Lung (tissue), 12 donors: Measurements from ENCODE around the gene CACNA1G. TPM values are rescaled to one million over a fixed set of nuclear protein-coding genes. Genes with fewer than 3 reads are reported as not detected.
A peak's percentile ranks its signal among the peaks of the same experiment; 100 is the strongest.

Experiments
- ATAC-seq: fragments of 200-7000 bp; cut with Tn5 transposase; one replicate; pipeline ENCODE4 v1.9.1; 2020; ENCODE audit warnings: moderate number of reproducible peaks; ENCODE audit not compliant: insufficient read depth, low FRiP score
- DNase-seq, 3 donors: peaks; one replicate each; pipeline ENCODE4 v3.0.0-alpha.2; 2013 to 2017
- H3K27ac ChIP-seq, 2 donors: one replicate each; pipeline ENCODE4 v1.5.1; 2013; ENCODE audit warnings: mild to moderate bottlenecking in 2 of 2, moderate library complexity in 2 of 2, control low read depth in 1 of 2, inconsistent platforms in 1 of 2, low read depth in 1 of 2, low read length in 1 of 2
- H3K27me3 ChIP-seq, 3 donors: one replicate each; pipeline ENCODE4 v1.5.1; 2013; ENCODE audit warnings: low read length in 2 of 3; ENCODE audit not compliant: control insufficient read depth in 3 of 3, insufficient read depth in 3 of 3
- H3K36me3 ChIP-seq, 4 donors: one replicate each; pipeline ENCODE4 v1.5.1; 2013; ENCODE audit warnings: low read length in 4 of 4, mild to moderate bottlenecking in 1 of 4, moderate library complexity in 1 of 4; ENCODE audit not compliant: control insufficient read depth in 4 of 4, insufficient read depth in 4 of 4
- H3K4me1 ChIP-seq, 5 donors: one replicate each; pipeline ENCODE4 v1.5.1; 2013; ENCODE audit warnings: low read length in 5 of 5, mild to moderate bottlenecking in 2 of 5, moderate library complexity in 1 of 5; ENCODE audit not compliant: control insufficient read depth in 5 of 5, insufficient read depth in 5 of 5
- H3K4me3 ChIP-seq: one replicate; pipeline ENCODE4 v1.5.1; 2013; ENCODE audit warnings: mild to moderate bottlenecking, control low read depth, moderate library complexity
- H3K9ac ChIP-seq, 2 donors: one replicate each; pipeline ENCODE4 v1.5.1; 2013; ENCODE audit warnings: low read length in 2 of 2, control low read depth in 1 of 2; ENCODE audit not compliant: insufficient read depth in 1 of 2
- H3K9me3 ChIP-seq, 4 donors: one replicate each; pipeline ENCODE4 v1.5.1; 2013; ENCODE audit warnings: low read length in 3 of 4, mild to moderate bottlenecking in 1 of 4, moderate library complexity in 1 of 4; ENCODE audit not compliant: control insufficient read depth in 4 of 4, insufficient read depth in 3 of 4
- CTCF ChIP-seq: IDR thresholded peaks from 2 replicates; pipeline ENCODE4 v1.5.1; 2012; ENCODE audit warnings: mild to moderate bottlenecking; ENCODE audit errors: control extremely low read depth, extremely low read depth
- WGBS, 2 donors: extraction: QIAGEN DNeasy Blood & Tissue Kit; methylation state at CpG; one replicate each; pipeline ENCODE4 v1.1.7; 2013; 5-methylcytosine and 5-hydroxymethylcytosine counted together
- polyA plus RNA-seq, 2 donors: library from polyadenylated mRNA; stranded (reverse); fragments of 200-250 nt; gene quantifications; one replicate each; pipeline ENCODE4 v1.2.1, GENCODE V29; 2013
- total RNA-seq, 2 donors: library from RNA; depleted of rRNA in 1 of 2; stranded (reverse); fragments of >200 nt in 1 of 2; gene quantifications; one replicate each; pipeline ENCODE4 v1.2.1, GENCODE V29; 2014 to 2021
- donor health status: control.
- donor health status: control.
- donor health status: Bipolar disorder and iron deficiency.
- donor health status: healthy.
- donor health status: DM: yes; HTN: yes; CAD: no.

Gene CACNA1G
- total and polyA plus RNA-seq, 4 donors = 0.14 to 3.6 (median 0.24) TPM

GRCh38 chr17:50533185-50533584 is 27.3 kb upstream of the CACNA1G start:
- WGBS, 2 donors = 17 to 29% methylated on average over 5 of the region's 5 CpGs
- no peak for TF ChIP-seq CTCF
- H3K27ac ChIP-seq = no peak overlapping the region
- no peak for DNase-seq
- peaks cover 0 to 32% (median 7%) of the 10 kb centered on the region in 5 donors for H3K4me1 ChIP-seq
- ATAC-seq = no peak
- H3K36me3 ChIP-seq = no peaks in the 10 kb centered on the region
- H3K27me3 ChIP-seq = peaks cover 0 to 4% (median 4%) of the 10 kb centered on the region in 3 donors
- peak overlapping the region in 1 of 2 donors; percentile 16 for H3K9ac ChIP-seq
- peaks cover 0 to 1% (median 0%) of the 10 kb centered on the region in 4 donors for H3K9me3 ChIP-seq
- H3K4me3 ChIP-seq = no peak overlapping the region

GRCh38 chr17:50533720-50534148 is 26.8 kb upstream of the CACNA1G start:
- DNase-seq (peak; percentile 72 to 83 (median 74)), ATAC-seq (no peak)
- Histone ChIP-seq H3K27ac (peak overlapping the region in 1 of 2 donors; percentile 72), H3K36me3 (no peaks in the 10 kb centered on the region), H3K4me1 (peaks cover 0 to 32% (median 7%) of the 10 kb centered on the region in 5 donors), H3K9ac (peak overlapping the region in 1 of 2 donors; percentile 16), H3K9me3 (peaks cover 0 to 1% (median 0%) of the 10 kb centered on the region in 4 donors), H3K27me3 (peaks cover 0 to 4% (median 4%) of the 10 kb centered on the region in 3 donors), H3K4me3 (no peak overlapping the region)
- 2% methylated on average over 15 to 17 of the region's 17 CpGs for WGBS, 2 donors
- TF ChIP-seq CTCF = no peak

GRCh38 chr17:50534222-50534978 is 26.1 kb upstream of the CACNA1G start:
- Histone ChIP-seq H3K27me3 (peaks cover 0 to 4% (median 4%) of the 10 kb centered on the region in 3 donors), H3K4me3 (no peak overlapping the region), H3K9me3 (peaks cover 0 to 1% (median 0%) of the 10 kb centered on the region in 4 donors), H3K27ac (peak overlapping the region in 1 of 2 donors; percentile 72), H3K4me1 (peaks cover 0 to 32% (median 7%) of the 10 kb centered on the region in 5 donors), H3K36me3 (no peaks in the 10 kb centered on the region), H3K9ac (no peak overlapping the region)
- TF ChIP-seq CTCF = no peak
- DNase-seq = peak in 2 of 3 donors; percentile 35 to 39
- peak; percentile 30 for ATAC-seq
- WGBS, 2 donors = 57 to 61% methylated on average over 24 of the region's 24 CpGs
